GM06990 (cell line): ENCODE data around the gene KCNN2.

ENCODE experiments used
- DNase-seq: peaks from one replicate; pipeline ENCODE4 v3.0.0-alpha.2; 2011; ENCODE audit not compliant: insufficient read length; ENCODE audit errors: extremely low read depth
- H3K27me3 ChIP-seq: replicated peaks from 2 replicates; pipeline ENCODE4 v1.6.0; 2011; ENCODE audit warnings: low read length; ENCODE audit not compliant: control insufficient read depth, insufficient read depth
- H3K36me3 ChIP-seq: 2 replicates; pipeline ENCODE4 v1.5.1; 2011; ENCODE audit warnings: low read length; ENCODE audit not compliant: control insufficient read depth, insufficient read depth
- H3K4me3 ChIP-seq: replicated peaks from 2 replicates; pipeline ENCODE4 v1.5.1; 2011; ENCODE audit warnings: low read depth, mild to moderate bottlenecking, control low read depth, low read length
- TF ChIP-seq, protein P1 (sequence below): IDR thresholded peaks from 2 replicates; pipeline ENCODE4 v1.5.1; 2011; ENCODE audit warnings: low read length, control low read depth, mild to moderate bottlenecking, inconsistent platforms; ENCODE audit not compliant: insufficient read depth, poor library complexity, severe bottlenecking

KCNN2 gene

GRCh38 chr5:114361724-114362196 lies at the start of gene KCNN2:
Gene KCNN2 (plus strand): TSS chr5:114362070. CDS start chr5:114362140, 70 bp downstream.
- Histone ChIP-seq H3K27me3 (no peaks in the 10 kb centered on the region; the same call in none of the 2 replicates), H3K36me3 (no peaks in the 10 kb centered on the region), H3K4me3 (peak within 1 kb of the TSS; percentile 74)
- peak; percentile 88 for DNase-seq
- TF ChIP-seq, protein P1, sequence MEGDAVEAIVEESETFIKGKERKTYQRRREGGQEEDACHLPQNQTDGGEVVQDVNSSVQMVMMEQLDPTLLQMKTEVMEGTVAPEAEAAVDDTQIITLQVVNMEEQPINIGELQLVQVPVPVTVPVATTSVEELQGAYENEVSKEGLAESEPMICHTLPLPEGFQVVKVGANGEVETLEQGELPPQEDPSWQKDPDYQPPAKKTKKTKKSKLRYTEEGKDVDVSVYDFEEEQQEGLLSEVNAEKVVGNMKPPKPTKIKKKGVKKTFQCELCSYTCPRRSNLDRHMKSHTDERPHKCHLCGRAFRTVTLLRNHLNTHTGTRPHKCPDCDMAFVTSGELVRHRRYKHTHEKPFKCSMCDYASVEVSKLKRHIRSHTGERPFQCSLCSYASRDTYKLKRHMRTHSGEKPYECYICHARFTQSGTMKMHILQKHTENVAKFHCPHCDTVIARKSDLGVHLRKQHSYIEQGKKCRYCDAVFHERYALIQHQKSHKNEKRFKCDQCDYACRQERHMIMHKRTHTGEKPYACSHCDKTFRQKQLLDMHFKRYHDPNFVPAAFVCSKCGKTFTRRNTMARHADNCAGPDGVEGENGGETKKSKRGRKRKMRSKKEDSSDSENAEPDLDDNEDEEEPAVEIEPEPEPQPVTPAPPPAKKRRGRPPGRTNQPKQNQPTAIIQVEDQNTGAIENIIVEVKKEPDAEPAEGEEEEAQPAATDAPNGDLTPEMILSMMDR = no peak

GRCh38 chr5:114312658-114313057 lies 49.2 kb upstream of the KCNN2 start:
- H3K4me3 ChIP-seq = no peak overlapping the region
- TF ChIP-seq, protein P1 = no peak
- H3K27me3 ChIP-seq = no peaks in the 10 kb centered on the region
- DNase-seq = no peak
- H3K36me3 ChIP-seq = no peaks in the 10 kb centered on the region

GRCh38 chr5:114314061-114314460 lies 47.8 kb upstream of the KCNN2 start:
- TF ChIP-seq, protein P1 = no peak
- no peak for DNase-seq
- H3K36me3 ChIP-seq = no peaks in the 10 kb centered on the region
- H3K4me3 ChIP-seq = no peak overlapping the region
- H3K27me3 ChIP-seq = no peaks in the 10 kb centered on the region

- no peak for DNase-seq
- Histone ChIP-seq H3K27me3 (no peaks in the 10 kb centered on the region), H3K36me3 (no peaks in the 10 kb centered on the region), H3K4me3 (no peak overlapping the region)
- TF ChIP-seq, protein P1 = no peak
Measured at GRCh38 chr5:114316167-114316566, 45.7 kb upstream of the KCNN2 start.

- DNase-seq = no peak
- Histone ChIP-seq H3K27me3 (no peaks in the 10 kb centered on the region), H3K36me3 (no peaks in the 10 kb centered on the region), H3K4me3 (no peak overlapping the region)
- TF ChIP-seq, protein P1 = no peak
Measured at GRCh38 chr5:114317751-114318150, 44.1 kb upstream of the KCNN2 start.

- H3K4me3 ChIP-seq = no peak overlapping the region
- no peaks in the 10 kb centered on the region for H3K27me3 ChIP-seq
- DNase-seq = no peak
- TF ChIP-seq, protein P1 = no peak
- H3K36me3 ChIP-seq = no peaks in the 10 kb centered on the region
Measured at GRCh38 chr5:114319236-114319635, 42.6 kb upstream of the KCNN2 start.
